Activated naive CD4-positive, alpha-beta T cell treated with anti-CD3 and anti-CD28 coated beads, Interleukin-2, amount 10 ng/mL, durations not matched to agents 5 hours and 36 hours (primary cell): Measurements from ENCODE around the gene KLLN. TPM values are rescaled to one million over a fixed set of nuclear protein-coding genes. Genes with fewer than 3 reads are reported as not detected.

Experiments used
- total RNA-seq, 2 experiments: library from RNA; stranded (reverse); gene quantifications; one replicate each; pipeline ENCODE4 v1.2.3, GENCODE V29; 2021

The KLLN gene, protein sequence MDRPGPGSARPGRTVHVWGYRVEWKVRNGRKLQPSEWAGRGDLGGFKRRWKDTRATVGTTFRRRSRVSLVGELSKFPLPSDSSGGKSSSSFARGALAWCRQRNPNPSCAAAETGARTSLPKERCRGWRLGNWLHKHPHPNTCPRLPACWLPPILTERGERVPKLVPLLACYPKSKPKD
- under 1 TPM; 0.70 to 0.71 TPM for total RNA-seq

GRCh38 chr10:87863053-87863943, at the start of gene KLLN, which contains the start of gene PTEN:
Gene KLLN, minus strand, starts transcription at chr10:87863533. Its CDS starts 1,046 bp downstream, at chr10:87862487.
Gene PTEN, plus strand, starts transcription at chr10:87863625. Its CDS starts 845 bp downstream, at chr10:87864470.

GRCh38 chr10:87817609-87818504, 45.5 kb downstream of the KLLN start, which contains the start of gene ATAD1:
Gene ATAD1, minus strand, starts transcription at chr10:87818226. Its CDS starts 3,627 bp downstream, at chr10:87814599.

Other genes starting within 250 kb of the KLLN start
- gene PAPSS2, start 203.7 kb downstream of the KLLN start, total RNA-seq = under 1 TPM in 1 of 2 experiments, not detected in 1; 0.24 TPM
- gene ATAD1, start 45.3 kb downstream of the KLLN start, total RNA-seq = 10 to 100 TPM; 42.2 to 42.7 TPM
- gene PTEN, start 92 bp upstream of the KLLN start, total RNA-seq = 10 to 100 TPM; 75.5 to 83.1 TPM